Measurements from ENCODE around the gene BTBD10. TPM values are rescaled to one million over a fixed set of nuclear protein-coding genes. Genes with fewer than 3 reads are reported as not detected.

Gene BTBD10
- total and polyA plus RNA-seq, 2 experiments from 2014 or later = 20.2 to 30.1 TPM

GRCh38 chr11:13355191-13355590 lies 107.8 kb downstream of the BTBD10 start:
- DNase-seq (ENCODE audit: low spot score) (no peak), ATAC-seq (no peak)
- Histone ChIP-seq H3K4me3 (no peak overlapping the region), H3F3A (replicated peaks; ENCODE audit: low read depth) (no peaks in the 10 kb centered on the region), H2AFZ (no peak overlapping the region), H3K36me3 (ENCODE audit: insufficient read depth) (no peaks in the 10 kb centered on the region), H3K4me2 (no peak overlapping the region), H3K4me1 (ENCODE audit: insufficient read depth) (no peaks in the 10 kb centered on the region), H3K27ac (ENCODE audit: low read depth) (no peak overlapping the region), H3K79me2 (replicated peaks; ENCODE audit: insufficient read depth) (no peaks in the 10 kb centered on the region), H3K27me3 (ENCODE audit: insufficient read depth) (no peaks in the 10 kb centered on the region), H3K9me2 (ENCODE audit: insufficient read depth) (no peaks in the 10 kb centered on the region), H4K20me1 (replicated peaks; ENCODE audit: insufficient read depth) (no peaks in the 10 kb centered on the region)
- Mint-ChIP-seq H3K27me3 (ENCODE audit: insufficient read depth, low read depth, poor library complexity) (peaks cover 4% of the 10 kb centered on the region), H3K4me3 (no peak overlapping the region), H3K27ac (no peak overlapping the region), H3K9me3 (no peaks in the 10 kb centered on the region), H3K4me1 (no peaks in the 10 kb centered on the region; the same call in 2 of the 3 replicates), H3K36me3 (ENCODE audit: low read depth) (no peaks in the 10 kb centered on the region)
- no peak for TF ChIP-seq NANOG (IDR thresholded peaks at IDR 0.05; ENCODE audit: borderline replicate concordance)
- no peak for TF ChIP-seq STAT1 (IDR thresholded peaks at IDR 0.05; ENCODE audit: unreplicated experiment)
- TF ChIP-seq JUNB (IDR thresholded peaks at IDR 0.05; ENCODE audit: unreplicated experiment) = no peak
- no peak for TF ChIP-seq CTCF (conservative IDR thresholded peaks at IDR 0.05; ENCODE audit: low read depth in 2 of 2)
- no peak for TF ChIP-seq ZNF114 (CRISPR knock-in tag; IDR thresholded peaks at IDR 0.05)
- no peak for TF ChIP-seq POLR2AphosphoS5 (IDR thresholded peaks at IDR 0.05; ENCODE audit: low read depth)
- TF ChIP-seq EZH2 (IDR thresholded peaks at IDR 0.05; ENCODE audit: low read depth, unreplicated experiment) = no peak
- no peak for TF ChIP-seq ZNF331 (CRISPR knock-in tag; IDR thresholded peaks at IDR 0.05; ENCODE audit: low read depth)
- no peak for TF ChIP-seq REST (IDR thresholded peaks at IDR 0.05; ENCODE audit: unreplicated experiment)
- no peak for TF ChIP-seq EZH2phosphoT487 (IDR thresholded peaks at IDR 0.05; ENCODE audit: unreplicated experiment)
- TF ChIP-seq, protein P1, sequence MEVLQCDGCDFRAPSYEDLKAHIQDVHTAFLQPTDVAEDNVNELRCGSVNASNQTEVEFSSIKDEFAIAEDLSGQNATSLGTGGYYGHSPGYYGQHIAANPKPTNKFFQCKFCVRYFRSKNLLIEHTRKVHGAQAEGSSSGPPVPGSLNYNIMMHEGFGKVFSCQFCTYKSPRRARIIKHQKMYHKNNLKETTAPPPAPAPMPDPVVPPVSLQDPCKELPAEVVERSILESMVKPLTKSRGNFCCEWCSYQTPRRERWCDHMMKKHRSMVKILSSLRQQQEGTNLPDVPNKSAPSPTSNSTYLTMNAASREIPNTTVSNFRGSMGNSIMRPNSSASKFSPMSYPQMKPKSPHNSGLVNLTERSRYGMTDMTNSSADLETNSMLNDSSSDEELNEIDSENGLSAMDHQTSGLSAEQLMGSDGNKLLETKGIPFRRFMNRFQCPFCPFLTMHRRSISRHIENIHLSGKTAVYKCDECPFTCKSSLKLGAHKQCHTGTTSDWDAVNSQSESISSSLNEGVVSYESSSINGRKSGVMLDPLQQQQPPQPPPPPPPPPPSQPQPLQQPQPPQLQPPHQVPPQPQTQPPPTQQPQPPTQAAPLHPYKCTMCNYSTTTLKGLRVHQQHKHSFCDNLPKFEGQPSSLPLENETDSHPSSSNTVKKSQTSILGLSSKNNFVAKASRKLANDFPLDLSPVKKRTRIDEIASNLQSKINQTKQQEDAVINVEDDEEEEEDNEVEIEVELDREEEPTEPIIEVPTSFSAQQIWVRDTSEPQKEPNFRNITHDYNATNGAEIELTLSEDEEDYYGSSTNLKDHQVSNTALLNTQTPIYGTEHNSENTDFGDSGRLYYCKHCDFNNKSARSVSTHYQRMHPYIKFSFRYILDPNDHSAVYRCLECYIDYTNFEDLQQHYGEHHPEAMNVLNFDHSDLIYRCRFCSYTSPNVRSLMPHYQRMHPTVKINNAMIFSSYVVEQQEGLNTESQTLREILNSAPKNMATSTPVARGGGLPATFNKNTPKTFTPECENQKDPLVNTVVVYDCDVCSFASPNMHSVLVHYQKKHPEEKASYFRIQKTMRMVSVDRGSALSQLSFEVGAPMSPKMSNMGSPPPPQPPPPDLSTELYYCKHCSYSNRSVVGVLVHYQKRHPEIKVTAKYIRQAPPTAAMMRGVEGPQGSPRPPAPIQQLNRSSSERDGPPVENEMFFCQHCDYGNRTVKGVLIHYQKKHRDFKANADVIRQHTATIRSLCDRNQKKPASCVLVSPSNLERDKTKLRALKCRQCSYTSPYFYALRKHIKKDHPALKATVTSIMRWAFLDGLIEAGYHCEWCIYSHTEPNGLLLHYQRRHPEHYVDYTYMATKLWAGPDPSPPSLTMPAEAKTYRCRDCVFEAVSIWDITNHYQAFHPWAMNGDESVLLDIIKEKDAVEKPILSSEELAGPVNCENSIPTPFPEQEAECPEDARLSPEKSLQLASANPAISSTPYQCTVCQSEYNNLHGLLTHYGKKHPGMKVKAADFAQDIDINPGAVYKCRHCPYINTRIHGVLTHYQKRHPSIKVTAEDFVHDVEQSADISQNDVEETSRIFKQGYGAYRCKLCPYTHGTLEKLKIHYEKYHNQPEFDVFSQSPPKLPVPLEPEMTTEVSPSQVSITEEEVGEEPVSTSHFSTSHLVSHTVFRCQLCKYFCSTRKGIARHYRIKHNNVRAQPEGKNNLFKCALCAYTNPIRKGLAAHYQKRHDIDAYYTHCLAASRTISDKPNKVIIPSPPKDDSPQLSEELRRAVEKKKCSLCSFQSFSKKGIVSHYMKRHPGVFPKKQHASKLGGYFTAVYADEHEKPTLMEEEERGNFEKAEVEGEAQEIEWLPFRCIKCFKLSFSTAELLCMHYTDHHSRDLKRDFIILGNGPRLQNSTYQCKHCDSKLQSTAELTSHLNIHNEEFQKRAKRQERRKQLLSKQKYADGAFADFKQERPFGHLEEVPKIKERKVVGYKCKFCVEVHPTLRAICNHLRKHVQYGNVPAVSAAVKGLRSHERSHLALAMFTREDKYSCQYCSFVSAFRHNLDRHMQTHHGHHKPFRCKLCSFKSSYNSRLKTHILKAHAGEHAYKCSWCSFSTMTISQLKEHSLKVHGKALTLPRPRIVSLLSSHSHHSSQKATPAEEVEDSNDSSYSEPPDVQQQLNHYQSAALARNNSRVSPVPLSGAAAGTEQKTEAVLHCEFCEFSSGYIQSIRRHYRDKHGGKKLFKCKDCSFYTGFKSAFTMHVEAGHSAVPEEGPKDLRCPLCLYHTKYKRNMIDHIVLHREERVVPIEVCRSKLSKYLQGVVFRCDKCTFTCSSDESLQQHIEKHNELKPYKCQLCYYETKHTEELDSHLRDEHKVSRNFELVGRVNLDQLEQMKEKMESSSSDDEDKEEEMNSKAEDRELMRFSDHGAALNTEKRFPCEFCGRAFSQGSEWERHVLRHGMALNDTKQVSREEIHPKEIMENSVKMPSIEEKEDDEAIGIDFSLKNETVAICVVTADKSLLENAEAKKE (CRISPR knock-in tag; IDR thresholded peaks at IDR 0.05) = no peak
- TF ChIP-seq, protein P2, sequence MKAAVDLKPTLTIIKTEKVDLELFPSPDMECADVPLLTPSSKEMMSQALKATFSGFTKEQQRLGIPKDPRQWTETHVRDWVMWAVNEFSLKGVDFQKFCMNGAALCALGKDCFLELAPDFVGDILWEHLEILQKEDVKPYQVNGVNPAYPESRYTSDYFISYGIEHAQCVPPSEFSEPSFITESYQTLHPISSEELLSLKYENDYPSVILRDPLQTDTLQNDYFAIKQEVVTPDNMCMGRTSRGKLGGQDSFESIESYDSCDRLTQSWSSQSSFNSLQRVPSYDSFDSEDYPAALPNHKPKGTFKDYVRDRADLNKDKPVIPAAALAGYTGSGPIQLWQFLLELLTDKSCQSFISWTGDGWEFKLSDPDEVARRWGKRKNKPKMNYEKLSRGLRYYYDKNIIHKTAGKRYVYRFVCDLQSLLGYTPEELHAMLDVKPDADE (IDR thresholded peaks at IDR 0.05) = no peak
- no peak for TF ChIP-seq CREB1 (CRISPR knock-in tag; IDR thresholded peaks at IDR 0.05; ENCODE audit: low read depth)
